HEK293 (cell line): Measurements from ENCODE around the gene ELAC1.

ENCODE experiments used
- CTCF ChIA-PET: fragments of 350-600 bp; formaldehyde crosslinking; extraction: SDS; loops from one replicate; lab custom pipeline; 2021; ENCODE audit warnings: antibody characterized with exemption; lab: Yijun Ruan, JAX
- POLR2A ChIA-PET: fragments of 300-600 bp; formaldehyde crosslinking; extraction: SDS; loops from one replicate; lab custom pipeline; 2020; ENCODE audit warnings: antibody characterized with exemption, inconsistent platforms; lab: Yijun Ruan, JAX
- H3K27ac ChIP-seq: fragments of 200-500 bp; sonication (Bioruptor generic); 2 replicates; pipeline ENCODE4 v1.5.1; 2014; ENCODE audit warnings: low read depth, low read length, control low read depth, inconsistent platforms; ENCODE audit errors: extremely low read depth
- H3K36me3 ChIP-seq, 2 experiments: fragments of 200-500 bp in 1 of 2; sonication (Bioruptor generic) in 1 of 2; 1 replicate in 1 of 2; 2 replicates in 1 of 2; pipeline ENCODE4 v1.5.1; 2014 to 2017; ENCODE audit warnings: inconsistent platforms in 2 of 2, low read length in 2 of 2; ENCODE audit not compliant: control insufficient read depth in 2 of 2, insufficient read depth in 1 of 2
- H3K4me1 ChIP-seq: fragments of 200-500 bp; sonication (Bioruptor generic); 2 replicates; pipeline ENCODE4 v1.5.1; 2014; ENCODE audit warnings: mild to moderate bottlenecking, low read length, inconsistent platforms; ENCODE audit not compliant: control insufficient read depth, insufficient read depth
- H3K4me3 ChIP-seq: 2 replicates; pipeline ENCODE4 v1.5.1; 2011; ENCODE audit warnings: low read depth, mild to moderate bottlenecking, control low read depth, low read length, moderate library complexity
- H3K9me3 ChIP-seq: fragments of 200-500 bp; sonication (Bioruptor generic); 2 replicates; pipeline ENCODE4 v1.5.1; 2014; ENCODE audit warnings: low read depth, low read length, inconsistent platforms; ENCODE audit not compliant: control insufficient read depth, insufficient read depth
- BCL11B ChIP-seq: fragments of 450-650 bp; formaldehyde crosslinking; IDR thresholded peaks from 2 replicates; pipeline ENCODE4 v1.5.1; 2016; ENCODE audit warnings: low read depth, missing biosample characterization, missing genetic modification characterization
- KLF10 ChIP-seq: fragments of 450-650 bp; IDR thresholded peaks from 2 replicates; pipeline ENCODE4 v1.5.1; 2018; ENCODE audit warnings: missing biosample characterization, mild to moderate bottlenecking, missing genetic modification characterization
- KLF7 ChIP-seq: fragments of 450-650 bp; formaldehyde crosslinking; IDR thresholded peaks from 2 replicates; pipeline ENCODE4 v1.5.1; 2016; ENCODE audit warnings: missing biosample characterization, missing genetic modification characterization, borderline replicate concordance
- REPIN1 ChIP-seq: fragments of 450-650 bp; formaldehyde crosslinking; IDR thresholded peaks from 2 replicates; pipeline ENCODE4 v1.5.1; 2017; ENCODE audit warnings: missing biosample characterization, missing genetic modification characterization, low read depth
- SP7 ChIP-seq: fragments of 450-650 bp; formaldehyde crosslinking; IDR thresholded peaks from 2 replicates; pipeline ENCODE4 v1.5.1; 2016; ENCODE audit warnings: missing biosample characterization, missing genetic modification characterization
- TCF7L2 ChIP-seq: IDR thresholded peaks from 2 replicates; pipeline ENCODE4 v1.6.1; 2011; ENCODE audit warnings: low read depth, mild to moderate bottlenecking, inconsistent platforms, low read length, moderate library complexity, borderline replicate concordance
- YY1 ChIP-seq: fragments of 450-650 bp; formaldehyde crosslinking; IDR thresholded peaks from 2 replicates; pipeline ENCODE4 v1.5.1; 2018; ENCODE audit warnings: missing biosample characterization, missing genetic modification characterization
- ZBTB7A ChIP-seq: fragments of 450-650 bp; formaldehyde crosslinking; IDR thresholded peaks from 2 replicates; pipeline ENCODE4 v1.5.1; 2016; ENCODE audit warnings: low read depth, missing biosample characterization, missing genetic modification characterization
- ZFP3 ChIP-seq: fragments of 450-650 bp; formaldehyde crosslinking; IDR thresholded peaks from 2 replicates; pipeline ENCODE4 v1.5.1; 2016; ENCODE audit warnings: low read depth, missing biosample characterization, missing genetic modification characterization
- ZFP69B ChIP-seq: fragments of 450-650 bp; formaldehyde crosslinking; IDR thresholded peaks from 2 replicates; pipeline ENCODE4 v1.5.1; 2016; ENCODE audit warnings: missing biosample characterization, missing genetic modification characterization
- ZNF10 ChIP-seq: fragments of 450-650 bp; formaldehyde crosslinking; IDR thresholded peaks from 2 replicates; pipeline ENCODE4 v1.5.1; 2017; ENCODE audit warnings: missing biosample characterization, missing genetic modification characterization
- ZNF157 ChIP-seq: fragments of 450-650 bp; formaldehyde crosslinking; IDR thresholded peaks from 2 replicates; pipeline ENCODE4 v1.5.1; 2016; ENCODE audit warnings: missing biosample characterization, missing genetic modification characterization
- ZNF211 ChIP-seq: fragments of 450-650 bp; formaldehyde crosslinking; IDR thresholded peaks from 2 replicates; pipeline ENCODE4 v1.5.1; 2016; ENCODE audit warnings: low read depth, missing biosample characterization, missing genetic modification characterization
- ZNF223 ChIP-seq: fragments of 450-650 bp; formaldehyde crosslinking; IDR thresholded peaks from 2 replicates; pipeline ENCODE4 v1.5.1; 2016; ENCODE audit warnings: missing biosample characterization, missing genetic modification characterization
- ZNF24 ChIP-seq: fragments of 450-650 bp; formaldehyde crosslinking; IDR thresholded peaks from 2 replicates; pipeline ENCODE4 v1.5.1; 2016; ENCODE audit warnings: missing biosample characterization, missing genetic modification characterization
- ZNF394 ChIP-seq: fragments of 450-650 bp; formaldehyde crosslinking; IDR thresholded peaks from 2 replicates; pipeline ENCODE4 v1.5.1; 2016; ENCODE audit warnings: missing biosample characterization, missing genetic modification characterization, mild to moderate bottlenecking, moderate library complexity, borderline replicate concordance
- ZNF558 ChIP-seq: fragments of 450-650 bp; formaldehyde crosslinking; IDR thresholded peaks from 2 replicates; pipeline ENCODE4 v1.5.1; 2016; ENCODE audit warnings: missing biosample characterization, missing genetic modification characterization
- ZNF600 ChIP-seq: fragments of 450-650 bp; formaldehyde crosslinking; IDR thresholded peaks from 2 replicates; pipeline ENCODE4 v1.5.1; 2016; ENCODE audit warnings: missing biosample characterization, missing genetic modification characterization
- ZNF660 ChIP-seq: fragments of 450-650 bp; IDR thresholded peaks from 2 replicates; pipeline ENCODE4 v1.5.1; 2018; ENCODE audit warnings: missing biosample characterization, mild to moderate bottlenecking, missing genetic modification characterization
- ZNF677 ChIP-seq: fragments of 450-650 bp; IDR thresholded peaks from 2 replicates; pipeline ENCODE4 v1.5.0; 2018; ENCODE audit warnings: missing biosample characterization, mild to moderate bottlenecking, missing genetic modification characterization, moderate library complexity
- ZNF747 ChIP-seq: fragments of 450-650 bp; formaldehyde crosslinking; IDR thresholded peaks from 2 replicates; pipeline ENCODE4 v1.5.1; 2016; ENCODE audit warnings: missing biosample characterization, missing genetic modification characterization
- ZNF843 ChIP-seq: fragments of 450-650 bp; formaldehyde crosslinking; IDR thresholded peaks from 2 replicates; pipeline ENCODE4 v1.5.1; 2016; ENCODE audit warnings: missing biosample characterization, missing genetic modification characterization
- TF ChIP-seq, protein P1 (sequence below): fragments of 450-650 bp; formaldehyde crosslinking; IDR thresholded peaks from 2 replicates; pipeline ENCODE4 v1.5.1; 2017; ENCODE audit warnings: missing biosample characterization, missing genetic modification characterization
- TF ChIP-seq, protein P2 (sequence below): fragments of 450-650 bp; formaldehyde crosslinking; IDR thresholded peaks from 2 replicates; pipeline ENCODE4 v1.5.1; 2016; ENCODE audit warnings: missing biosample characterization, missing genetic modification characterization
- TF ChIP-seq, protein P3 (sequence below): fragments of 450-650 bp; formaldehyde crosslinking; IDR thresholded peaks from 2 replicates; pipeline ENCODE4 v1.5.1; 2017; ENCODE audit warnings: missing biosample characterization, missing genetic modification characterization
- TF ChIP-seq, protein P4 (sequence below): fragments of 450-650 bp; formaldehyde crosslinking; IDR thresholded peaks from 2 replicates; pipeline ENCODE4 v1.5.1; 2016; ENCODE audit warnings: missing biosample characterization, missing genetic modification characterization
- TF ChIP-seq, protein P5 (sequence below): fragments of 450-650 bp; IDR thresholded peaks from 2 replicates; pipeline ENCODE4 v1.5.1; 2018; ENCODE audit warnings: missing biosample characterization, mild to moderate bottlenecking, missing genetic modification characterization
- TF ChIP-seq, protein P6 (sequence below): fragments of 450-650 bp; formaldehyde crosslinking; IDR thresholded peaks from 2 replicates; pipeline ENCODE4 v1.5.1; 2016; ENCODE audit warnings: missing biosample characterization, missing genetic modification characterization, borderline replicate concordance

ELAC1 gene

DNA sequence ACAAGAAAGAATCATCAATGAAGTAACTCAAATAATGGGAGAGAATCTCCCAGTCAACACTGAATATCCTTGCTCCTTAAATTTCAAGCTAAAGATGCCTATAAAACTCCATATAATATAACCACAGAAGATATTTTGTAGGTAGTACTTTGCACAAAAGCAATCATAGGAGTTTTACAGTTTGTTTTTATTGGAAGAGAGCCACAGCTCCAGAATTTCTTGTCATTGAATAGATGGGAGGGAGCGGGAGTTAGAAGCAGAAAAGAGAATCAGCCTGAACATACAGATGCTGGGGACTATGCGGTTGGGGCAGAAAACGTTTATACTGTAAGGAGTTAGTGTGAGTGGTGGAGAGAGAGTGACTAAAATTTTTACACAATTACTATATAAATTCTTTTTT is 43.9 kb downstream of the ELAC1 start:
- ChIA-PET CTCF (interaction anchor here (0.6 to 2.1 kb wide), 3 partner anchors 16 to 690 kb away, joined by 3 to 9 read pairs (median 4); no protein-coding TSS in a partner anchor), POLR2A (interaction anchor here (0.8 to 1.7 kb wide), 5 partner anchors 18 to 44 kb away, joined by 3 to 8 read pairs (median 4); partner anchors contain the start of genes ELAC1 and SMAD4)
- H3K36me3 ChIP-seq, result no peaks in the 10 kb centered on the region
- peak overlapping the region; percentile 8; the same call in 1 of the 2 replicates for H3K27ac ChIP-seq
- H3K4me3 ChIP-seq, result no peak overlapping the region
- peaks cover 30% of the 10 kb centered on the region for H3K4me1 ChIP-seq
- no peaks in the 10 kb centered on the region for H3K9me3 ChIP-seq
- TF ChIP-seq ZNF677 (tag by site-specific recombination) (no peak), ZNF223 (tag by site-specific recombination) (no peak), KLF10 (tag by site-specific recombination) (no peak), ZBTB7A (no peak), ZNF600 (peak; percentile 39; the same call in 1 of the 2 replicates), ZNF10 (tag by site-specific recombination) (no peak), ZNF558 (tag by site-specific recombination) (peak; percentile 73), YY1 (no peak), ZNF24 (tag by site-specific recombination) (no peak), ZNF843 (tag by site-specific recombination) (peak; percentile 84), ZNF747 (tag by site-specific recombination) (no peak), ZNF660 (tag by site-specific recombination) (no peak), SP7 (tag by site-specific recombination) (peak; percentile 51; the same call in 1 of the 2 replicates), KLF7 (tag by site-specific recombination) (no peak), ZNF394 (tag by site-specific recombination) (no peak), ZFP69B (tag by site-specific recombination) (no peak), TCF7L2 (no peak), REPIN1 (tag by site-specific recombination) (no peak), ZNF211 (tag by site-specific recombination) (no peak), ZNF157 (no peak), ZFP3 (tag by site-specific recombination) (peak; percentile 80), BCL11B (tag by site-specific recombination) (no peak)
- TF ChIP-seq, protein P1, sequence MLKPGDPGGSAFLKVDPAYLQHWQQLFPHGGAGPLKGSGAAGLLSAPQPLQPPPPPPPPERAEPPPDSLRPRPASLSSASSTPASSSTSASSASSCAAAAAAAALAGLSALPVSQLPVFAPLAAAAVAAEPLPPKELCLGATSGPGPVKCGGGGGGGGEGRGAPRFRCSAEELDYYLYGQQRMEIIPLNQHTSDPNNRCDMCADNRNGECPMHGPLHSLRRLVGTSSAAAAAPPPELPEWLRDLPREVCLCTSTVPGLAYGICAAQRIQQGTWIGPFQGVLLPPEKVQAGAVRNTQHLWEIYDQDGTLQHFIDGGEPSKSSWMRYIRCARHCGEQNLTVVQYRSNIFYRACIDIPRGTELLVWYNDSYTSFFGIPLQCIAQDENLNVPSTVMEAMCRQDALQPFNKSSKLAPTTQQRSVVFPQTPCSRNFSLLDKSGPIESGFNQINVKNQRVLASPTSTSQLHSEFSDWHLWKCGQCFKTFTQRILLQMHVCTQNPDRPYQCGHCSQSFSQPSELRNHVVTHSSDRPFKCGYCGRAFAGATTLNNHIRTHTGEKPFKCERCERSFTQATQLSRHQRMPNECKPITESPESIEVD (tag by site-specific recombination), result peak; percentile 97
- TF ChIP-seq, protein P2, sequence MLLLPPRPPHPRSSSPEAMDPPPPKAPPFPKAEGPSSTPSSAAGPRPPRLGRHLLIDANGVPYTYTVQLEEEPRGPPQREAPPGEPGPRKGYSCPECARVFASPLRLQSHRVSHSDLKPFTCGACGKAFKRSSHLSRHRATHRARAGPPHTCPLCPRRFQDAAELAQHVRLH, result peak; percentile 95
- TF ChIP-seq, protein P3, sequence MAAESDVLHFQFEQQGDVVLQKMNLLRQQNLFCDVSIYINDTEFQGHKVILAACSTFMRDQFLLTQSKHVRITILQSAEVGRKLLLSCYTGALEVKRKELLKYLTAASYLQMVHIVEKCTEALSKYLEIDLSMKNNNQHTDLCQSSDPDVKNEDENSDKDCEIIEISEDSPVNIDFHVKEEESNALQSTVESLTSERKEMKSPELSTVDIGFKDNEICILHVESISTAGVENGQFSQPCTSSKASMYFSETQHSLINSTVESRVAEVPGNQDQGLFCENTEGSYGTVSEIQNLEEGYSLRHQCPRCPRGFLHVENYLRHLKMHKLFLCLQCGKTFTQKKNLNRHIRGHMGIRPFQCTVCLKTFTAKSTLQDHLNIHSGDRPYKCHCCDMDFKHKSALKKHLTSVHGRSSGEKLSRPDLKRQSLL (tag by site-specific recombination), result peak; percentile 98
- TF ChIP-seq, protein P4, sequence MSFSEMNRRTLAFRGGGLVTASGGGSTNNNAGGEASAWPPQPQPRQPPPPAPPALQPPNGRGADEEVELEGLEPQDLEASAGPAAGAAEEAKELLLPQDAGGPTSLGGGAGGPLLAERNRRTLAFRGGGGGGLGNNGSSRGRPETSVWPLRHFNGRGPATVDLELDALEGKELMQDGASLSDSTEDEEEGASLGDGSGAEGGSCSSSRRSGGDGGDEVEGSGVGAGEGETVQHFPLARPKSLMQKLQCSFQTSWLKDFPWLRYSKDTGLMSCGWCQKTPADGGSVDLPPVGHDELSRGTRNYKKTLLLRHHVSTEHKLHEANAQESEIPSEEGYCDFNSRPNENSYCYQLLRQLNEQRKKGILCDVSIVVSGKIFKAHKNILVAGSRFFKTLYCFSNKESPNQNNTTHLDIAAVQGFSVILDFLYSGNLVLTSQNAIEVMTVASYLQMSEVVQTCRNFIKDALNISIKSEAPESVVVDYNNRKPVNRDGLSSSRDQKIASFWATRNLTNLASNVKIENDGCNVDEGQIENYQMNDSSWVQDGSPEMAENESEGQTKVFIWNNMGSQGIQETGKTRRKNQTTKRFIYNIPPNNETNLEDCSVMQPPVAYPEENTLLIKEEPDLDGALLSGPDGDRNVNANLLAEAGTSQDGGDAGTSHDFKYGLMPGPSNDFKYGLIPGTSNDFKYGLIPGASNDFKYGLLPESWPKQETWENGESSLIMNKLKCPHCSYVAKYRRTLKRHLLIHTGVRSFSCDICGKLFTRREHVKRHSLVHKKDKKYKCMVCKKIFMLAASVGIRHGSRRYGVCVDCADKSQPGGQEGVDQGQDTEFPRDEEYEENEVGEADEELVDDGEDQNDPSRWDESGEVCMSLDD (tag by site-specific recombination), result no peak
- TF ChIP-seq, protein P5, sequence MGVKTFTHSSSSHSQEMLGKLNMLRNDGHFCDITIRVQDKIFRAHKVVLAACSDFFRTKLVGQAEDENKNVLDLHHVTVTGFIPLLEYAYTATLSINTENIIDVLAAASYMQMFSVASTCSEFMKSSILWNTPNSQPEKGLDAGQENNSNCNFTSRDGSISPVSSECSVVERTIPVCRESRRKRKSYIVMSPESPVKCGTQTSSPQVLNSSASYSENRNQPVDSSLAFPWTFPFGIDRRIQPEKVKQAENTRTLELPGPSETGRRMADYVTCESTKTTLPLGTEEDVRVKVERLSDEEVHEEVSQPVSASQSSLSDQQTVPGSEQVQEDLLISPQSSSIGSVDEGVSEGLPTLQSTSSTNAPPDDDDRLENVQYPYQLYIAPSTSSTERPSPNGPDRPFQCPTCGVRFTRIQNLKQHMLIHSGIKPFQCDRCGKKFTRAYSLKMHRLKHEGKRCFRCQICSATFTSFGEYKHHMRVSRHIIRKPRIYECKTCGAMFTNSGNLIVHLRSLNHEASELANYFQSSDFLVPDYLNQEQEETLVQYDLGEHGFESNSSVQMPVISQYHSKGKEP (tag by site-specific recombination), result peak; percentile 59; the same call in 1 of the 2 replicates
- TF ChIP-seq, protein P6, sequence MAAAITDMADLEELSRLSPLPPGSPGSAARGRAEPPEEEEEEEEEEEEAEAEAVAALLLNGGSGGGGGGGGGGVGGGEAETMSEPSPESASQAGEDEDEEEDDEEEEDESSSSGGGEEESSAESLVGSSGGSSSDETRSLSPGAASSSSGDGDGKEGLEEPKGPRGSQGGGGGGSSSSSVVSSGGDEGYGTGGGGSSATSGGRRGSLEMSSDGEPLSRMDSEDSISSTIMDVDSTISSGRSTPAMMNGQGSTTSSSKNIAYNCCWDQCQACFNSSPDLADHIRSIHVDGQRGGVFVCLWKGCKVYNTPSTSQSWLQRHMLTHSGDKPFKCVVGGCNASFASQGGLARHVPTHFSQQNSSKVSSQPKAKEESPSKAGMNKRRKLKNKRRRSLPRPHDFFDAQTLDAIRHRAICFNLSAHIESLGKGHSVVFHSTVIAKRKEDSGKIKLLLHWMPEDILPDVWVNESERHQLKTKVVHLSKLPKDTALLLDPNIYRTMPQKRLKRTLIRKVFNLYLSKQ (tag by site-specific recombination), result no peak
